H1 (cell line): ENCODE measurements around the gene UBALD1. TPM values are rescaled to one million over a fixed set of nuclear protein-coding genes. Genes with fewer than 3 reads are reported as not detected.

Source experiments
- EGR1 ChIP-seq: IDR thresholded peaks from 2 replicates; pipeline ENCODE4 v1.6.1; 2011; ENCODE audit warnings: low read depth, low read length, borderline replicate concordance
- SIN3A ChIP-seq, 2 experiments: IDR thresholded peaks in 1 of 2; conservative IDR thresholded peaks in 1 of 2; 2 replicates each; pipeline ENCODE4 v1.6.1; 2011 to 2012; ENCODE audit warnings: low read length in 2 of 2, improper control_type of control experiment in 1 of 2, low read depth in 1 of 2, mild to moderate bottlenecking in 1 of 2
- polyA plus RNA-seq, 7 experiments: library from polyadenylated mRNA; depleted of rRNA in 3 of 7; stranded (reverse) in 5 of 7; unstranded in 2 of 7; fragments of >200 nt in 5 of 7; fragments of 200-250 nt in 2 of 7; gene quantifications; 1 replicate in 5 of 7; 2 replicates in 1 of 7; 4 replicates in 1 of 7; pipeline versions ENCODE4 v1.2.1 to v1.2.3, GENCODE V29; 2011 to 2013; ENCODE audit warnings: missing spikeins in 2 of 7, mixed read lengths in 2 of 7
- total RNA-seq: library from RNA; stranded (reverse); fragmentation: NEBNext Ultra II Directional; extraction: Animal tissue kit (Norgen Biotek cat#: 25700); gene quantifications from 2 replicates; pipeline ENCODE4 v1.2.1, GENCODE V29; 2021
- TF ChIP-seq, protein P1 (sequence below): IDR thresholded peaks from 2 replicates; pipeline ENCODE4 v1.6.1; 2011; ENCODE audit warnings: low read length, improper control_type of control experiment

The UBALD1 gene
- total and polyA plus RNA-seq, 2 of the 8 experiments (the other 6 are each of a cell fraction or from before 2014, with no cell fraction given): 28.6 to 62.0 TPM

DNA sequence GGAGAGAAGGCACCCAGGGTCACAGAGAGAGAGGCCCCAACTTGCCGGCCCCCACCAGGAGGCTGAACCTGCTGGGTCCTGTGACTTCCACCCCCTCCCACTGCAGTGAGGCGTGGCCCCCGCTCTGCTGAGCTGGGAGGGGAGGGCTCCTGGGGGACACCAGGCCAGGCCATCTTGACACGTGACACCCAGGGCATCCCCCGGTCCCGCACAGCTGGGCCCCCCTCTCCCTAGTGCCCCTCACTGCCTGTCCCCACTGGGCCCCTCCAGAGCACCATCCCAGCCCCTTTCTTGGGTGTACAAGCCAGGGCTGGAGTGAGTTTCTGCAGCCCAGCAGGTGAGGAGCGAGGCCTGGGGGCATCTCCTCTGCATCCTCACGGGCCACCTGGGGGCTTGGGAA, 12.4 kb downstream of the UBALD1 start (continued):
- TF ChIP-seq EGR1: no peak
- TF ChIP-seq SIN3A (conservative IDR thresholded peaks at IDR 0.05 in 1 of 2, IDR thresholded peaks at IDR 0.05 in 1 of 2; ENCODE audit: low read depth in 1 of 2, low read length in 2 of 2): no peak
- TF ChIP-seq, protein P1, sequence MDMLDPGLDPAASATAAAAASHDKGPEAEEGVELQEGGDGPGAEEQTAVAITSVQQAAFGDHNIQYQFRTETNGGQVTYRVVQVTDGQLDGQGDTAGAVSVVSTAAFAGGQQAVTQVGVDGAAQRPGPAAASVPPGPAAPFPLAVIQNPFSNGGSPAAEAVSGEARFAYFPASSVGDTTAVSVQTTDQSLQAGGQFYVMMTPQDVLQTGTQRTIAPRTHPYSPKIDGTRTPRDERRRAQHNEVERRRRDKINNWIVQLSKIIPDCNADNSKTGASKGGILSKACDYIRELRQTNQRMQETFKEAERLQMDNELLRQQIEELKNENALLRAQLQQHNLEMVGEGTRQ: no peak
- TF ChIP-seq, all 59 proteins: peak for 0
